Measurements from ENCODE around the gene CUBN.
A peak's percentile ranks its signal among the peaks of the same experiment; 100 is the strongest.

CUBN gene

DNA sequence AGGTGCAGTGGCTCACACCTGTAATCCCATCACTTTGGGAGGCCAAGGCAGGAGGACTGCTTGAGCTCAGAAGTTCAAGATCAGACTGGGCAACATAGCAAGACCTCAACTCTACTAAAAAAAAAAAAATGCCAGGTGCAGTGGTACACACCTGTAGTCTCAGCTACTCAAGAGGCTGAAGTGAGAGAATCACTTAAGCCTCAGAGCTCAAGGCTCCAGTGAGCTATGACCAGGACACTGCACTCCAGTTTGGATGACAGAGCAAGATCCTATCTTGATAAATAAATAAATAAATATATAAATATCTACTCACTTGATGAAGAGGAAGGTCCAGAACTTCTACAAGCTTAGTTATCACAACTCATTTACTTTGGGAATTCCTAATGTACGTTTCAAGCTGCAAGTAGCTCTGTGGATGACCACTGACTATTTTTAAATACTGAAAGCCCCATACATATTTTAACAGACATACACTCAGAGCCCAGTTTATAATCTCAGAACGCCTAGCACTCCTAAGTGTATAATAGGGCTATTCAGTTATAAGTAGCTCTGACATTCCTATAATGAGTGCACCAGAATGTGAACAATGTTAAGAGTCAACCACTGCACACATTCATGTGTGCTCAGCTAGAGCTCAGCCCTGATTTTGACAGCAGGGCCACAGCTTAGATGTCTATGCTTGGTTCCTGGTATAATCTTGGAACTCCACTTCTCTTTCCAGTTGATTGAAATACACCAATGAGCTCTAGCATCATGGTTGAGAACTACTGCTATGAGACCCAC is 119.1 kb downstream of the CUBN start:
- Mint-ChIP-seq H3K9me3 (no peaks in the 10 kb centered on the region), H3K4me3 (no peak overlapping the region), H3K4me1 (peaks cover 13% of the 10 kb centered on the region), H3K36me3 (no peaks in the 10 kb centered on the region), H3K27ac (no peak overlapping the region)
- DNase-seq (ENCODE audit: low spot score in 2 of 2) (no peak), ATAC-seq (no peak)

DNA sequence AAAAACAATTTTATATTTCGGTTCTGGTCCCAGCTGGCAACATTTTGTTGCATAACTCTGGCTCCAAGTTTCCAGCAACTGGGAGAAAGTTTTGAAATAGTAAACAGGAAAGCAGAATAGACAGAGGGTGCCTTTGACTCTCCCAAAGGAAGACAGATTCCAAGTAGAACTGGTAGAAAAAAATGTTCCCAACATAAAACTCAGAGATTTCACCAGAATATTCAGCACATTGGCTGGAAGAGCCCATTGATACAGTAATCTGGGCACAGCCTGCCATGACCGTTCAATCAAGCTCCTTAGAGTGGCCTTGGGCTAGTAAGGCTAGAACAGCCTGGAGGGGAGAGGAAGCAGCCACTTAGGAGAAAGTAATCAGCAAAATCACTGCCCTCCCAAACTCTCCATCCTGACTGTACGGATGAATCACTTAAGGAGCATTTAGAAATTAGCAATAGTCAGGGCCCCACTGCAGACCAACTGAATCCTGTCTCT is 120.4 kb downstream of the CUBN start:
- no peaks in the 10 kb centered on the region for H3K36me3 Mint-ChIP-seq
- DNase-seq (ENCODE audit: low spot score in 2 of 2), result no peak
- H3K27ac Mint-ChIP-seq, result no peak overlapping the region
- H3K9me3 Mint-ChIP-seq, result no peaks in the 10 kb centered on the region
- ATAC-seq, result no peak
- peaks cover 23% of the 10 kb centered on the region for H3K4me1 Mint-ChIP-seq
- H3K4me3 Mint-ChIP-seq, result no peak overlapping the region

GRCh38 chr10:17007418-17007770 is 122.2 kb downstream of the CUBN start:
- ATAC-seq (no peak), DNase-seq (ENCODE audit: low spot score in 2 of 2) (no peak)
- H3K4me3 Mint-ChIP-seq, result no peak overlapping the region
- H3K9me3 Mint-ChIP-seq, result no peaks in the 10 kb centered on the region
- H3K27ac Mint-ChIP-seq, result no peak overlapping the region
- peaks cover 27% of the 10 kb centered on the region for H3K4me1 Mint-ChIP-seq
- H3K36me3 Mint-ChIP-seq, result no peaks in the 10 kb centered on the region

DNA sequence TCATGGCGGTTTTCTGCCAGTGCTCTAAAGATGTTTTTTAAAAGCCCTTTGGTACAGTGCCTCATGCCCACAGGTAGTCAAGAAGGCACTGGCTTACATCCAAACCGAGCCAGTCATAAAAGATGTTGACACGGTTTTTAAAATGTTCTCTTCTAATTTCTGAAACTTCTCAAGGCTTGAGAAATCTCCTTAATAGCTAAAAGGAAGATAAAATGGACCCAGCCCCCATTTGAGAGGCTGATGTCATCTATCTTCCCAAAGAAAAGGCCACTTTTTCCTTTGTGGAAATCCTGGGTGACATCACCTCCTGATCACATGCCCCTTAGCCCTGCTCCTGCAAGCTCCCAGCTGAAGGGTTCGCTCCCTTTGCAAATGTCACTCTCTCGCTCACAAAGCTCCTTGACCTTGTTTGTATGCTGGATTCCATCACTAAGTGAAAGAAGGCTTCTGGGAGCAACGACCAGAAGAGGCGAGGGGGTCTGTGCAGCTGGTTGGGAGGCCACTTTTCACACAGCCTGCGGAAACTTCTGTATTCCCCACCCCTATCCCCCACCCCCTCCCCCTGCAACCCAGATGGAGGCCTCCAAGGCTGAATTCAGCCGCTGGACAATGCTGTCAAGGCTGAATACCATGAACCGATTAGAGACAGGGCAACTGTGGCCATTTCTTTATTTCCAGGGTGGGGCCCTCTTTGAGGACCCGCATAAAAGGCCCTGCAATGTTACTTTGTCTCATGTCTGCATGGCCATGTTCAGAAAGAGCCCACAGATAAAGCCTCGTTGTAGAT is 122.8 kb downstream of the CUBN start:
- no peaks in the 10 kb centered on the region for H3K36me3 Mint-ChIP-seq
- peaks cover 33% of the 10 kb centered on the region for H3K4me1 Mint-ChIP-seq
- DNase-seq (ENCODE audit: low spot score in 2 of 2) (peak in 1 of 2 donors; percentile 23), ATAC-seq (no peak)
- no peak overlapping the region for H3K4me3 Mint-ChIP-seq
- no peak overlapping the region for H3K27ac Mint-ChIP-seq
- no peaks in the 10 kb centered on the region for H3K9me3 Mint-ChIP-seq

DNA sequence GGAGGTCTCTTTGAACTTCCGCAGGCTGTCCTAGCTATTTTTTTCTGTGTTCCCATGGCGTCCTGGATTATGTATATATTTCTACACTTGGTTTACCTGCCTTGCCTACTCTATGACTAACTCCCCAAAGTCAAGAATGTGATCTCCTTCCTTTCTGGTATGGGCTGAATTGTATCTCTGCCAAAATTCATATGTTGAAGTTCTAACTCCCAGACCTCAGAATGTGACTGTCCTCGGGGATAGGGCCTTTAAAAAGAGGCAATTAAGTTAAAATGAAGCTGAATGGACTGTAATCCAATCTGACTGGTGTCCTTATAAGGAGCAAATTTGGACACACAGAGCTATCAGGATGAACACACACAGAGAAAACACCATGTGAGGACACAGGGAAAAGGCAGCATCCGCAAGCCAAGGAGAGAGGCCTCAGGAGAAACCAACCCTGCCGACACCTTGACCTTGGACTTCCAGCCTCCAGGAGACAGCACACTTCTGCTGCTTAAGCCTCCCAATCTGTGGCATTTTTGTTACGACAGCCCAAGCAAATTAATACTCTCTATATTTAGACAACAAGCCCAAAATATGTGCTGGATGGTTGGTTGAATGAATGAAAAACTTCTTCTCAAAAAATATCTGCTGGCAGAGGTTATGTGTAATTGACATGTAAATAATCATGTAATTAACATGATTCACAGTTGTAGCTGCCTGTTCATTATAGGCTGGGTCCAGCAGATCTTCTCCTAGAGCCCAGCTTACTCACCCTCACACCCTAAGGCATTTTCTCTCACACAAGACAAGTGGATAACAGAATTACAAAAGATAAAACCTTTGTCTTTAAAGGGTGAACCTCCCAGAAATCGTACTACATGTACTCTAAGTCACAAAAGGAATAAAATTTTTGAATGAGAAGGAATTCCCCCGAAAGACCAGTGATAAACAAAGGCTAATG is 123.7 kb downstream of the CUBN start:
- Mint-ChIP-seq H3K4me1 (peaks cover 36% of the 10 kb centered on the region), H3K36me3 (no peaks in the 10 kb centered on the region), H3K9me3 (no peaks in the 10 kb centered on the region), H3K4me3 (no peak overlapping the region), H3K27ac (no peak overlapping the region)
- DNase-seq (ENCODE audit: low spot score in 2 of 2) (peak in 1 of 2 donors; percentile 6), ATAC-seq (no peak)

- Mint-ChIP-seq H3K9me3 (no peaks in the 10 kb centered on the region), H3K36me3 (no peaks in the 10 kb centered on the region), H3K27ac (no peak overlapping the region), H3K4me3 (no peak overlapping the region), H3K4me1 (peaks cover 36% of the 10 kb centered on the region)
- DNase-seq (ENCODE audit: low spot score in 2 of 2) (no peak), ATAC-seq (no peak)
Observed at GRCh38 chr10:17004801-17005380, 124.7 kb downstream of the CUBN start.

GRCh38 chr10:17003651-17004286 is 125.8 kb downstream of the CUBN start:
- H3K4me3 Mint-ChIP-seq, result no peak overlapping the region
- H3K27ac Mint-ChIP-seq, result no peak overlapping the region

DNA sequence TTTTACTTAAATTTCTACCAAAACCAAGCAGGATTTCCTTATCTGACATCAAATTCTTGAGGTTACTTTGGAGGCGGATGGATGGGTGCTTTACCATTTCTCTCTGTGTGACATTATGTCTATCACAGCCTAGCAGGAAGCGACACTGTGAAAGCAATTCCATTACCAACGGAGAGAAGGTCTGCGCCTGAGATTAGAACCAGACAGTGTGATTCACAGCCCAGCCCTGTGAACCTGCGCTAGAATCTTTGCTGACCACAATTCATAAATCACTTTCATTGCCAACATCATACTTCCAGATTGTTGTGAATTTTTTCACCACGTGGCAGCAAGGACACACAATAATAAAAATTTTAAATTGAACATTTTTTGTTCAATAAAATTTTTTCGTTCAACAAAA is 126.5 kb downstream of the CUBN start:
- peak; percentile 94 for ATAC-seq
- Mint-ChIP-seq H3K36me3 (no peaks in the 10 kb centered on the region), H3K4me3 (peak overlapping the region; percentile 53), H3K4me1 (peaks cover 36% of the 10 kb centered on the region), H3K27ac (peak overlapping the region; percentile 94), H3K9me3 (no peaks in the 10 kb centered on the region)
- peak; percentile 33 to 70 for DNase-seq (ENCODE audit: low spot score in 2 of 2)

More at GRCh38 chr10:17003651-17004286, 125.8 kb downstream of the CUBN start:
- Mint-ChIP-seq H3K36me3 (no peaks in the 10 kb centered on the region), H3K9me3 (no peaks in the 10 kb centered on the region), H3K4me1 (peaks cover 36% of the 10 kb centered on the region)
- ATAC-seq (no peak), DNase-seq (ENCODE audit: low spot score in 2 of 2) (peak in 1 of 2 donors; percentile 42)

DNA sequence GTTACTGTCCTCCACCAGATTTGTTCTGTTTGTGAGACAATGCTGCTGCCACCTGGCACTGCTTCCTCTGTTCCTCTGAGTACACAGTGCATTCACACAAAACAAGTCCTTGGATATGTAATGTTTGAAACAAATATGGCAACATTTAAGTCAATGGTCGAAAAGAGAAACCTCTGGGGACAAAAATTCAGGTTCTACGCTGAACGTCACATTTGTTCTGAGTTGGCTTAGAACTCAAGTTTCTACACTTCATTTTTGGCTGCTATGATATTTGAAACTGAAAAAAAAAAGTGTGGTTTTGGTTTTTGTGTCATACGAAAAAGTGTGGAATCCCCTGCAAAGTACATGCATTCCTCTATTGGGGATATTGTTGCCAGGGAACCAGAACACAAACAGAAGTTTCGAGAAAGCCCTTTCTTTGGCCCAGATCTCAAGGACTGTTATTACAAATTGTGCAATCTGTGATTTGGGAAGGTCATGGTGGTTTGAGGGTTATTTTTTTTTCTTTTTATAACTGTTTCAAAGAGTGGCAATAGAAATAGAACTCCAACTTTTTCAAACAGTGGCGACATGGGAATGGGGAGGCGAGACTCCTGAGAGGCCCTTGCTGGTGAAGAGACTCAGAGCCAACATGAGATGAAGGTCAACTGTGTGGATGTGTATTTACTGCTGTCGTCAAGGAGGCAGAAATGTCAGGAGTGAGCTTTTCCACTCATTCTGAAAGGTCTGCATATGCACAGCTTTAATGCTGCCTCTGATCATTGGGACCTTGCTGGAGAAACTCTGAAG is 127.5 kb downstream of the CUBN start:
- H3K9me3 Mint-ChIP-seq, result no peaks in the 10 kb centered on the region
- H3K27ac Mint-ChIP-seq, result peak overlapping the region; percentile 94
- peaks cover 36% of the 10 kb centered on the region for H3K4me1 Mint-ChIP-seq
- DNase-seq (ENCODE audit: low spot score in 2 of 2) (peak in 1 of 2 donors; percentile 53), ATAC-seq (peak; percentile 76)
- peak overlapping the region; percentile 53 for H3K4me3 Mint-ChIP-seq
- no peaks in the 10 kb centered on the region for H3K36me3 Mint-ChIP-seq

GRCh38 chr10:17001297-17001744 is 128.3 kb downstream of the CUBN start:
- Mint-ChIP-seq H3K27ac (peak overlapping the region; percentile 94), H3K36me3 (no peaks in the 10 kb centered on the region), H3K4me3 (no peak overlapping the region), H3K9me3 (no peaks in the 10 kb centered on the region), H3K4me1 (peaks cover 36% of the 10 kb centered on the region)
- peak in 1 of 2 donors; percentile 48 for DNase-seq (ENCODE audit: low spot score in 2 of 2)
- ATAC-seq, result no peak

GRCh38 chr10:16999665-17000451 is 129.8 kb downstream of the CUBN start:
- DNase-seq (ENCODE audit: low spot score in 2 of 2) (no peak), ATAC-seq (no peak)
- H3K9me3 Mint-ChIP-seq, result no peaks in the 10 kb centered on the region
- peak overlapping the region; percentile 45 for H3K27ac Mint-ChIP-seq
- no peak overlapping the region for H3K4me3 Mint-ChIP-seq
- H3K4me1 Mint-ChIP-seq, result peaks cover 32% of the 10 kb centered on the region
- no peaks in the 10 kb centered on the region for H3K36me3 Mint-ChIP-seq

DNA sequence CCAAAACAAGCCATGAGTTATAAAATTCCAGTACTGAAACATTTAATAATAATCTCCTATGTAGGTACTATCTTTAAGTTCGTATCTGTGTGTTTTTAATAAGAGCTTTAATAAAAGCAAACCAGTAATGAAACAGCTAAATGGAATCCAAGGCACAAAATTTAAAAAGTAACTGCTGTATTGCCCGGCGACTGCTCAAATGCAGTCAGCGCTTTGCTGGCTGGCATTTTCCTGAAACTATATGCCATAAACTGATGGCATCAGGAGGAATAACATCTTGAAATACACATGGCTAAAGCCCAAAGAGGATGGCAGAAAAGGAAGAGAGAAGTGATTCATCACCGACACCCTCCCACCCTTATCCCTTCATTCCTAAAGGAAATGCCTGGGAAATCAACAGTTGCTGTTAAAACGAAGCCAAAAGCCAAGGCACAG is 133.1 kb downstream of the CUBN start:
- H3K36me3 Mint-ChIP-seq, result no peaks in the 10 kb centered on the region
- H3K4me1 Mint-ChIP-seq, result peaks cover under 1% of the 10 kb centered on the region
- DNase-seq (ENCODE audit: low spot score in 2 of 2) (no peak), ATAC-seq (no peak)
- no peaks in the 10 kb centered on the region for H3K9me3 Mint-ChIP-seq
- H3K27ac Mint-ChIP-seq, result no peak overlapping the region
- H3K4me3 Mint-ChIP-seq, result no peak overlapping the region

All from stimulated activated effector memory CD8-positive, alpha-beta T cell treated with anti-CD3 and anti-CD28 coated beads, Interleukin-12 subunit alpha, Interleukin-12 subunit beta, amount 100 ng/mL, for 72 hours (primary cell).